Measurements from ENCODE around the gene CAPS. TPM values are rescaled to one million over a fixed set of nuclear protein-coding genes. Genes with fewer than 3 reads are reported as not detected.
A peak's percentile ranks its signal among the peaks of the same experiment; 100 is the strongest.

CAPS gene
- total RNA-seq (2021): 0.92 and 1.7 TPM in 2 replicates
- Bru-seq, nascent RNA: percentile 33 among the genes with signal in this experiment
- BruChase-seq, experiment 1, labeled RNA remaining after a 2-hour chase: percentile 45 among the genes with signal in this experiment
- percentile 49 among the genes with signal in this experiment for BruChase-seq, experiment 2, labeled RNA remaining after a 6-hour chase
- long read RNA-seq: 0 reads

- ChIA-PET POLR2A (ENCODE audit: low non-redundant PET) (no interaction called here), CTCF (no interaction called here)
- no peak within 1 kb of the TSS for H3K4me3 ChIP-seq (ENCODE audit: low read depth, low read length, poor library complexity, severe bottlenecking)
- no TSS peak for BruUV-seq (replicated peaks)
- H3K36me3 ChIP-seq (ENCODE audit: insufficient read depth, low read length, poor library complexity, severe bottlenecking): peaks cover 32% of the 10 kb centered on the region
- H3K27me3 ChIP-seq (replicated peaks; ENCODE audit: insufficient read depth, low read depth, low read length, poor library complexity): no peaks in the 10 kb centered on the region
- H3K27ac ChIP-seq (ENCODE audit: low read depth, low read length, poor library complexity, severe bottlenecking): no peak within 1 kb of the TSS
- no peaks in the 10 kb centered on the region for H3K4me1 ChIP-seq (ENCODE audit: insufficient read depth, low read length, poor library complexity, severe bottlenecking)
- H3K9me3 ChIP-seq (ENCODE audit: low read depth, low read length, poor library complexity, severe bottlenecking): no peaks in the 10 kb centered on the region
- no peak for DNase-seq (ENCODE audit: low spot score)
- intact Hi-C loops (cut with micrococcal nuclease; ENCODE audit: unreplicated experiment): no loop called here
- no peak for TF ChIP-seq CTCF (conservative IDR thresholded peaks at IDR 0.05; ENCODE audit: low read depth, low read length)
- TF ChIP-seq EZH2 (IDR thresholded peaks at IDR 0.05; ENCODE audit: borderline replicate concordance, low read depth, low read length, poor library complexity, severe bottlenecking): no peak
These were observed at the start of gene CAPS for GRCh38 chr19:5913739-5914357. CAPS (plus strand) TSS chr19:5914254; CDS start chr19:5914407, 153 bp downstream.

GRCh38 chr19:5864725-5865486 is 49.1 kb upstream of the CAPS start:
- H3K27ac ChIP-seq (ENCODE audit: low read depth, low read length, poor library complexity, severe bottlenecking): no peak overlapping the region
- no peak for DNase-seq (ENCODE audit: low spot score)
- H3K9me3 ChIP-seq (ENCODE audit: low read depth, low read length, poor library complexity, severe bottlenecking): no peaks in the 10 kb centered on the region
- CTCF ChIA-PET: no interaction called here
- POLR2A ChIA-PET (ENCODE audit: low non-redundant PET): no interaction called here
- no peaks in the 10 kb centered on the region for H3K27me3 ChIP-seq (replicated peaks; ENCODE audit: insufficient read depth, low read depth, low read length, poor library complexity)
- no peaks in the 10 kb centered on the region for H3K36me3 ChIP-seq (ENCODE audit: insufficient read depth, low read length, poor library complexity, severe bottlenecking)
- no peaks in the 10 kb centered on the region for H3K4me1 ChIP-seq (ENCODE audit: insufficient read depth, low read length, poor library complexity, severe bottlenecking)
- no peak for TF ChIP-seq CTCF (conservative IDR thresholded peaks at IDR 0.05; ENCODE audit: low read depth, low read length)
- TF ChIP-seq EZH2 (IDR thresholded peaks at IDR 0.05; ENCODE audit: borderline replicate concordance, low read depth, low read length, poor library complexity, severe bottlenecking): no peak
- intact Hi-C loops (cut with micrococcal nuclease; ENCODE audit: unreplicated experiment): no loop called here
- H3K4me3 ChIP-seq (ENCODE audit: low read depth, low read length, poor library complexity, severe bottlenecking): no peak overlapping the region
- BruUV-seq (replicated peaks): no TSS peak

DNA sequence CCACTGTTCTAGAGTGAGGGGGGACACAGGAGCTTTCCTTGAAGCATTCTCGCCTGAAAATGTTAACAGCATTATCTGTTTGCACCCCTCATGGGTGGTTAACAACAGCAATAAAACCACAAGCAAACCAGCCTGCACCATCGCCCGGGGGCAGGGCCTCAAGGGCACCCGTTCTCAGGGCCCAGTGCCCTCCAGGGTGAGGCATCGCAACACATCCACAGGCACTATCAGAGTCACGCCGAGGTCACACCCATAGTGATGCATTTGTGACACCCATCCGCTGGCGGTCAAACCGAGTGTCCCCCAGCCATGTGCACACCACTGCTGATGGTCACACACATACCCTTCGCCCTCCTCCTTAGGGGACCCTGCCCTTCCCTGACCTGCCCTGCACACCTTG is 48.3 kb upstream of the CAPS start:
- DNase-seq (ENCODE audit: low spot score): no peak
- CTCF ChIA-PET: interaction anchor here (0.6 kb wide), 1 partner anchor 92 kb away, joined by 5 read pairs; no protein-coding TSS in a partner anchor
- BruUV-seq (replicated peaks): no TSS peak
- H3K36me3 ChIP-seq (ENCODE audit: insufficient read depth, low read length, poor library complexity, severe bottlenecking): no peaks in the 10 kb centered on the region
- POLR2A ChIA-PET (ENCODE audit: low non-redundant PET): no interaction called here
- H3K27ac ChIP-seq (ENCODE audit: low read depth, low read length, poor library complexity, severe bottlenecking): no peak overlapping the region
- intact Hi-C loops (cut with micrococcal nuclease; ENCODE audit: unreplicated experiment): no loop called here
- no peak overlapping the region for H3K4me3 ChIP-seq (ENCODE audit: low read depth, low read length, poor library complexity, severe bottlenecking)
- no peaks in the 10 kb centered on the region for H3K27me3 ChIP-seq (replicated peaks; ENCODE audit: insufficient read depth, low read depth, low read length, poor library complexity)
- no peak for TF ChIP-seq CTCF (conservative IDR thresholded peaks at IDR 0.05; ENCODE audit: low read depth, low read length)
- no peak for TF ChIP-seq EZH2 (IDR thresholded peaks at IDR 0.05; ENCODE audit: borderline replicate concordance, low read depth, low read length, poor library complexity, severe bottlenecking)
- H3K4me1 ChIP-seq (ENCODE audit: insufficient read depth, low read length, poor library complexity, severe bottlenecking): no peaks in the 10 kb centered on the region
- H3K9me3 ChIP-seq (ENCODE audit: low read depth, low read length, poor library complexity, severe bottlenecking): no peaks in the 10 kb centered on the region
